ENCODE data around the gene URM1. TPM values are rescaled to one million over a fixed set of nuclear protein-coding genes. Genes with fewer than 3 reads are reported as not detected.

The URM1 gene
- total RNA-seq, 1 donor from 2014 or later: 96.1 TPM

GRCh38 chr9:128385496-128386460 is 14.6 kb downstream of the URM1 start:
- Mint-ChIP-seq H3K4me3 (ENCODE audit: unreplicated experiment) (no peak overlapping the region), H3K9me3 (ENCODE audit: unreplicated experiment) (no peaks in the 10 kb centered on the region), H3K27ac (ENCODE audit: unreplicated experiment) (no peak overlapping the region), H3K4me1 (ENCODE audit: unreplicated experiment) (no peaks in the 10 kb centered on the region), H3K27me3 (ENCODE audit: unreplicated experiment) (peaks cover 4% of the 10 kb centered on the region), H3K36me3 (ENCODE audit: low read depth, unreplicated experiment) (peaks cover 26% of the 10 kb centered on the region)
- no peak for DNase-seq (ENCODE audit: low spot score)
- TF ChIP-seq, protein P1, sequence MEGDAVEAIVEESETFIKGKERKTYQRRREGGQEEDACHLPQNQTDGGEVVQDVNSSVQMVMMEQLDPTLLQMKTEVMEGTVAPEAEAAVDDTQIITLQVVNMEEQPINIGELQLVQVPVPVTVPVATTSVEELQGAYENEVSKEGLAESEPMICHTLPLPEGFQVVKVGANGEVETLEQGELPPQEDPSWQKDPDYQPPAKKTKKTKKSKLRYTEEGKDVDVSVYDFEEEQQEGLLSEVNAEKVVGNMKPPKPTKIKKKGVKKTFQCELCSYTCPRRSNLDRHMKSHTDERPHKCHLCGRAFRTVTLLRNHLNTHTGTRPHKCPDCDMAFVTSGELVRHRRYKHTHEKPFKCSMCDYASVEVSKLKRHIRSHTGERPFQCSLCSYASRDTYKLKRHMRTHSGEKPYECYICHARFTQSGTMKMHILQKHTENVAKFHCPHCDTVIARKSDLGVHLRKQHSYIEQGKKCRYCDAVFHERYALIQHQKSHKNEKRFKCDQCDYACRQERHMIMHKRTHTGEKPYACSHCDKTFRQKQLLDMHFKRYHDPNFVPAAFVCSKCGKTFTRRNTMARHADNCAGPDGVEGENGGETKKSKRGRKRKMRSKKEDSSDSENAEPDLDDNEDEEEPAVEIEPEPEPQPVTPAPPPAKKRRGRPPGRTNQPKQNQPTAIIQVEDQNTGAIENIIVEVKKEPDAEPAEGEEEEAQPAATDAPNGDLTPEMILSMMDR (IDR thresholded peaks at IDR 0.05; ENCODE audit: unreplicated experiment): no peak

- DNase-seq (ENCODE audit: low spot score): no peak
- TF ChIP-seq, protein P1 (IDR thresholded peaks at IDR 0.05; ENCODE audit: unreplicated experiment): no peak
- no peak overlapping the region for H3K4me3 Mint-ChIP-seq (ENCODE audit: unreplicated experiment)
- H3K36me3 Mint-ChIP-seq (ENCODE audit: low read depth, unreplicated experiment): peaks cover 27% of the 10 kb centered on the region
- peaks cover 8% of the 10 kb centered on the region for H3K4me1 Mint-ChIP-seq (ENCODE audit: unreplicated experiment)
- no peak overlapping the region for H3K27ac Mint-ChIP-seq (ENCODE audit: unreplicated experiment)
- H3K27me3 Mint-ChIP-seq (ENCODE audit: unreplicated experiment): peaks cover 15% of the 10 kb centered on the region
- H3K9me3 Mint-ChIP-seq (ENCODE audit: unreplicated experiment): no peaks in the 10 kb centered on the region
Measured at GRCh38 chr9:128388150-128388549, 17.0 kb downstream of the URM1 start.

DNA sequence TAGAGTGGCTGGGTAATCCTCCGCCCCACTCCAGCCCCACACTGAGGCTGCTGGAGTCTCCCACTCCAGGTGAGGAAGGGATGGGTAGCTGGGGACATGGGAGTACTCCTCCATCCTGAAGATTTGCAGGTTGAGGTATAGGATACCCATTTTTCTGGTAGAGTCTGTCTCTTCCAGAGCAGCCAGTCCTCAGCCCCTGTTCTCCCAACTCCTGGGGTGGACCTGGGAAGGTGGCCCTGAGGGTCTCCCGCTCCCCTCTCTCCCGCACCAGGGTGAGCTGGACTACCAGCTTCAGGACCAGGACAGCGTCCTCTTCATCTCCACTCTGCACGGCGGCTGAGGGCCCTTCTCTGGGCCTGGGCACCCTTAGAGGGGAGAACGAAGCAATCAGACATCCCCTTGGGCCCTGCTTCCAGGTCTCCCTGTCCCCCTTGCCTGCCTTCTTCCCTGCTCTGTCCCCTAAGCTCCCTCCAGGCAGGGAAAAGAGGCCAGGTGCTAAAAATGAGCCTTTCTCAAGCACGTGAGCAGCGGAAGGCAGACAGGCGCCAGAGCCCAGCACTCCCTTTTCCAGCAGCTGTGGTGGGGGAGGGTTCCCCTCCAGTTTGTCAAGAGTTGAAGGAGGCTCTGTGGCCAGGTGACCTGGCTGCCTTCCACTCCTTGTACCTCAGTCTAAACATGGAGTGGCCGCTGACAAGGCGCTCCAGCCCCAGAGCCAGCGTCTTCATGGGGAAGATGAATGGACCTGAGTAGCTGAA is 18.4 kb downstream of the URM1 start:
- no peak for DNase-seq (ENCODE audit: low spot score)
- Mint-ChIP-seq H3K9me3 (ENCODE audit: unreplicated experiment) (no peaks in the 10 kb centered on the region), H3K27ac (ENCODE audit: unreplicated experiment) (no peak overlapping the region), H3K4me3 (ENCODE audit: unreplicated experiment) (no peak overlapping the region), H3K4me1 (ENCODE audit: unreplicated experiment) (peaks cover 13% of the 10 kb centered on the region), H3K27me3 (ENCODE audit: unreplicated experiment) (peaks cover 21% of the 10 kb centered on the region), H3K36me3 (ENCODE audit: low read depth, unreplicated experiment) (peaks cover 26% of the 10 kb centered on the region)
- TF ChIP-seq, protein P1 (IDR thresholded peaks at IDR 0.05; ENCODE audit: unreplicated experiment): no peak

DNA sequence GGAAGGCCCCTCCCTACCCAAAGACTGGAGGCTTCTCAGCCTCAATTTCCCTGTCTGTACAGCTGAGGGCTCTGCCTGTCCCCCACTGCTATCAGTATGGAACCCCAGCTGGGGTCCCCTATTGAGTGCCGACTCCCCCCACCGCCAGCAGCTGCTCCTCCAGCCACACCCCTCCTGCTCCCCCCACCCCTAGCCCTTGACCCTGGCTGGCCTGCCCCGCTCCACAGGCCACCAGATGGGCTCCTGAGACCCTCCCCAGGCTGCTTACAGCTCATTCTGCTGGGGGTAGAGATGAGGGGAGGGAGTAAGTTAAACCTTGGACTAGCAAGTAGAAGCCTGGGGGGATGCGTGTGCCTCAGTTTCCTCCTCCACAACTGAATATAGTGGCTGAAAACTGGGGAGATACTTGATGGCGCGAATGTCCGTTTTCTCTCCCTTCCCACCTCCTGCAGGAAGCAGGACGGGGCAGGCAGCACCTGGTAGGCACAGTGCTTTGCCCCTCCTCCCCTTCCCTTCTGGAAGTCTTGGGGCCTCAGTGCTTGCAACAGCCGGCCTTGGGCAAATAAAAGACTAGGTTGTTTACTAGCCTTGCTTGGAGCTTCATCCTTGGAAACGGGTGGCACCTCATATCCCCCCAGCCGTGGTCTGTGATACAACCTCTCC is 19.1 kb downstream of the URM1 start:
- H3K27me3 Mint-ChIP-seq (ENCODE audit: unreplicated experiment): peaks cover 23% of the 10 kb centered on the region

More for the DNA sequence above, 19.1 kb downstream of the URM1 start:
- peaks cover 20% of the 10 kb centered on the region for H3K36me3 Mint-ChIP-seq (ENCODE audit: low read depth, unreplicated experiment)
- peaks cover 13% of the 10 kb centered on the region for H3K4me1 Mint-ChIP-seq (ENCODE audit: unreplicated experiment)
- DNase-seq (ENCODE audit: low spot score): no peak
- H3K4me3 Mint-ChIP-seq (ENCODE audit: unreplicated experiment): no peak overlapping the region
- no peaks in the 10 kb centered on the region for H3K9me3 Mint-ChIP-seq (ENCODE audit: unreplicated experiment)
- no peak overlapping the region for H3K27ac Mint-ChIP-seq (ENCODE audit: unreplicated experiment)
- TF ChIP-seq, protein P1 (IDR thresholded peaks at IDR 0.05; ENCODE audit: unreplicated experiment): no peak

Measured in endothelial cell (in vitro differentiated cells).